K562 (cell line): ENCODE data around the gene NRCAM. TPM values are rescaled to one million over a fixed set of nuclear protein-coding genes. Genes with fewer than 3 reads are reported as not detected.
"Not testable (repeated sequence)": the region's sequence is repeated elsewhere in the genome, so short reads cannot be mapped to it uniquely, and the experiment has no call there.

Source experiments
- ATAC-seq: fragments of 200-7000 bp; cut with Tn5 transposase; 3 replicates; pipeline ENCODE4 v1.9.1; 2020; ENCODE audit warnings: moderate library complexity
- BruUV-seq: library from RNA; stranded (reverse); fragments of 400-500 nt; replicated peaks from 2 replicates; lab custom pipeline; 2021; lab: Mats Ljungman, UMichigan
- CTCF ChIA-PET: fragments of 300-600 bp; formaldehyde crosslinking; extraction: SDS; loops from one replicate; lab custom pipeline; 2021; ENCODE audit warnings: low intra/inter-chr PET ratio; lab: Yijun Ruan, JAX
- POLR2A ChIA-PET: fragments of 300-600, 350-650 bp; sonication (Branson Sonifier 250); formaldehyde crosslinking; extraction: SDS; loops from one replicate; lab custom pipeline; 2021; ENCODE audit warnings: antibody characterized with exemption, inconsistent platforms; lab: Yijun Ruan, JAX
- DNase-seq, 4 experiments: peaks; one replicate each; pipeline versions ENCODE4 v3.0.0 to v3.0.0-alpha.2; 2011 to 2018; ENCODE audit warnings: low spot score in 3 of 4, mixed read lengths in 3 of 4; ENCODE audit errors: extremely low read depth in 1 of 4
- FAIRE-seq: peaks from 2 replicates; lab custom pipeline; 2011; peaks lifted over from hg19 to GRCh38; lab: Jason Lieb, UNC
- H2AFZ ChIP-seq: 2 replicates; pipeline ENCODE4 v1.6.0; 2011; ENCODE audit warnings: low read depth, low read length, control low read depth, inconsistent platforms
- H3K27ac ChIP-seq: fragments of 200-600 bp; 3 replicates; pipeline ENCODE4 v1.8.0; 2011; ENCODE audit warnings: low read depth, mild to moderate bottlenecking, control low read depth, inconsistent platforms, low read length, moderate library complexity, mixed read lengths; ENCODE audit errors: extremely low read depth
- H3K27me3 ChIP-seq, 2 experiments: fragments of 300-600 bp in 1 of 2; 2 replicates in 1 of 2; 3 replicates in 1 of 2; pipeline versions ENCODE4 v1.6.0 to v1.8.0; 2011; ENCODE audit warnings: inconsistent platforms in 2 of 2, low read length in 2 of 2, mild to moderate bottlenecking in 1 of 2, mixed read lengths in 1 of 2, moderate library complexity in 1 of 2; ENCODE audit not compliant: control insufficient read depth in 2 of 2, insufficient read depth in 2 of 2
- H3K36me3 ChIP-seq: fragments of 300-600 bp; 3 replicates; pipeline ENCODE4 v1.8.0; 2011; ENCODE audit warnings: mild to moderate bottlenecking, low read length, inconsistent platforms; ENCODE audit not compliant: control insufficient read depth, insufficient read depth
- H3K4me1 ChIP-seq, 2 experiments: fragments of 200-600 bp in 1 of 2; replicated peaks in 1 of 2; 2 replicates in 1 of 2; 3 replicates in 1 of 2; pipeline versions ENCODE4 v1.5.1 to v1.8.0; 2011; ENCODE audit warnings: inconsistent platforms in 2 of 2, low read length in 2 of 2, mild to moderate bottlenecking in 1 of 2, mixed read lengths in 1 of 2, moderate library complexity in 1 of 2; ENCODE audit not compliant: control insufficient read depth in 2 of 2, insufficient read depth in 2 of 2
- H3K4me2 ChIP-seq: 2 replicates; pipeline ENCODE4 v1.6.1; 2011; ENCODE audit warnings: low read length, control low read depth, inconsistent platforms, mixed read lengths; ENCODE audit not compliant: insufficient read depth
- H3K4me3 ChIP-seq: fragments of 200-600 bp; sonication (generic), shearing (Covaris generic); 2 replicates; pipeline ENCODE4 v1.5.1; 2016; ENCODE audit warnings: control low read depth, inconsistent platforms
- H3K79me2 ChIP-seq: fragments of 200-600 bp; 3 replicates; pipeline ENCODE4 v1.8.0; 2011; ENCODE audit warnings: low read length, inconsistent platforms; ENCODE audit not compliant: control insufficient read depth, insufficient read depth
- H3K9ac ChIP-seq, 2 experiments: 2 replicates each; pipeline versions ENCODE4 v1.6.0 to v1.6.1; 2011; ENCODE audit warnings: low read depth in 2 of 2, low read length in 2 of 2, control low read depth in 1 of 2, inconsistent platforms in 1 of 2, mild to moderate bottlenecking in 1 of 2, mixed read lengths in 1 of 2; ENCODE audit not compliant: insufficient read depth in 1 of 2
- H3K9me1 ChIP-seq: one replicate; pipeline ENCODE4 v1.6.0; 2011; ENCODE audit warnings: inconsistent platforms, mild to moderate bottlenecking, low read length, moderate library complexity; ENCODE audit not compliant: control insufficient read depth, insufficient read depth
- H3K9me3 ChIP-seq: replicated peaks from 2 replicates; pipeline ENCODE4 v1.5.1; 2011; ENCODE audit warnings: low read depth, low read length, inconsistent platforms; ENCODE audit not compliant: control insufficient read depth, insufficient read depth
- H4K20me1 ChIP-seq: replicated peaks from 2 replicates; pipeline ENCODE4 v1.6.1; 2011; ENCODE audit warnings: low read length, inconsistent platforms, mixed read lengths; ENCODE audit not compliant: control insufficient read depth, insufficient read depth
- ARID1B ChIP-seq: fragments of 450-650 bp; IDR thresholded peaks from 2 replicates; pipeline ENCODE4 v1.6.1; 2016; ENCODE audit warnings: antibody characterized with exemption, mild to moderate bottlenecking, inconsistent platforms
- ATF7 ChIP-seq: fragments of 450-650 bp; IDR thresholded peaks from 2 replicates; pipeline ENCODE4 v1.7.1; 2014; ENCODE audit warnings: mild to moderate bottlenecking, moderate library complexity
- CBFA2T3 ChIP-seq: fragments of 450-650 bp; IDR thresholded peaks from 2 replicates; pipeline ENCODE4 v1.6.1; 2017
- CTBP1 ChIP-seq: fragments of 450-650 bp; IDR thresholded peaks from 2 replicates; pipeline ENCODE4 v1.6.1; 2016; ENCODE audit warnings: borderline replicate concordance
- DPF2 ChIP-seq: fragments of 450-650 bp; IDR thresholded peaks from 2 replicates; pipeline ENCODE4 v1.6.1; 2016
- ELF1 ChIP-seq: fragments of 200-800 bp; sonication (Bioruptor generic); IDR thresholded peaks from 2 replicates; pipeline ENCODE4 v1.6.1; 2016; ENCODE audit warnings: missing genetic modification characterization, missing compliant biosample characterization
- ESRRA ChIP-seq: fragments of 450-650 bp; IDR thresholded peaks from 2 replicates; pipeline ENCODE4 v1.6.1; 2014; ENCODE audit warnings: low read depth, mild to moderate bottlenecking, moderate library complexity, borderline replicate concordance
- FOSL1 ChIP-seq: fragments of 200-800 bp; sonication (Bioruptor generic); conservative IDR thresholded peaks from 2 replicates; pipeline ENCODE4 v1.6.1; 2016; ENCODE audit warnings: missing genetic modification characterization, missing compliant biosample characterization
- FOXA3 ChIP-seq, 2 experiments: fragments of 450-650 bp in 1 of 2; sonication (generic) in 1 of 2; formaldehyde crosslinking; IDR thresholded peaks in 1 of 2; conservative IDR thresholded peaks in 1 of 2; 2 replicates each; pipeline versions ENCODE4 v1.4.0 to v1.8.0; 2020 to 2022; ENCODE audit warnings: mild to moderate bottlenecking in 2 of 2, missing genetic modification reagents in 1 of 2
- HMG20B ChIP-seq: fragments of 250-450 bp; sonication (Bioruptor Pico); IDR thresholded peaks from 2 replicates; pipeline ENCODE4 v1.5.0; 2021; ENCODE audit warnings: mild to moderate bottlenecking
- LCOR ChIP-seq: sonication (generic); formaldehyde crosslinking; IDR thresholded peaks from 2 replicates; pipeline ENCODE4 v1.8.0; 2022; ENCODE audit warnings: mild to moderate bottlenecking, missing genetic modification reagents
- MAFG ChIP-seq: fragments of 450-650 bp; conservative IDR thresholded peaks from 2 replicates; pipeline ENCODE4 v1.6.1; 2016; ENCODE audit warnings: missing genetic modification characterization, missing compliant biosample characterization
- MEF2D ChIP-seq: conservative IDR thresholded peaks from 2 replicates; pipeline ENCODE4 v1.6.1; 2016; ENCODE audit warnings: low read depth, missing genetic modification characterization, missing compliant biosample characterization
- MEIS2 ChIP-seq: fragments of 450-650 bp; IDR thresholded peaks from 2 replicates; pipeline ENCODE4 v1.6.1; 2014; ENCODE audit warnings: mild to moderate bottlenecking; ENCODE audit not compliant: partially characterized antibody
- NFE2 ChIP-seq: IDR thresholded peaks from 2 replicates; pipeline ENCODE4 v1.6.1; 2014; ENCODE audit warnings: antibody characterized with exemption, low read depth
- SMARCA4 ChIP-seq: fragments of 450-650 bp; IDR thresholded peaks from 2 replicates; pipeline ENCODE4 v1.6.1; 2016
- SMARCC2 ChIP-seq: fragments of 450-650 bp; IDR thresholded peaks from 2 replicates; pipeline ENCODE4 v1.6.1; 2017; ENCODE audit warnings: antibody characterized with exemption, moderate library complexity, mild to moderate bottlenecking, low read depth
- SOX6 ChIP-seq: fragments of 450-650 bp; IDR thresholded peaks from 2 replicates; pipeline ENCODE4 v1.6.1; 2014; ENCODE audit warnings: mild to moderate bottlenecking
- SPI1 ChIP-seq: IDR thresholded peaks from 2 replicates; pipeline ENCODE4 v1.6.1; 2011; ENCODE audit warnings: low read depth, low read length, control low read depth, borderline replicate concordance
- TEAD1 ChIP-seq, 2 experiments: fragments of 450-650 bp in 1 of 2; sonication (generic) in 1 of 2; formaldehyde crosslinking; IDR thresholded peaks; 2 replicates each; pipeline versions ENCODE4 v1.4.0 to v1.8.0; 2020 to 2022; ENCODE audit warnings: mild to moderate bottlenecking in 2 of 2, missing genetic modification reagents in 1 of 2
- TRIM24 ChIP-seq, 2 experiments: fragments of 450-650 bp; IDR thresholded peaks; 2 replicates each; pipeline ENCODE4 v1.6.1; 2016
- ZEB2 ChIP-seq: fragments of 450-650 bp; IDR thresholded peaks from 2 replicates; pipeline ENCODE4 v1.6.1; 2016
- WGBS: fragments of 100-300 bp; shearing (Covaris generic); methylation state at CpG from one replicate; pipeline ENCODE4 v1.1.6; 2016; ENCODE audit warnings: low coverage, mixed read lengths; ENCODE audit not compliant: insufficient coverage; ENCODE audit errors: missing lambda C conversion rate; 5-methylcytosine and 5-hydroxymethylcytosine counted together
- in situ Hi-C: fragments of 300-500 bp; cut with MboI; formaldehyde crosslinking; loops from 4 replicates; pipeline ENCODE4 v1.15.0; 2018; ENCODE audit warnings: inconsistent platforms, mixed read lengths
- intact Hi-C: fragments of 100-400 bp; cut with micrococcal nuclease; formaldehyde crosslinking; loops from 2 replicates; pipeline ENCODE4 v1.14.2; 2022
- polyA plus RNA-seq, 8 experiments: library from polyadenylated mRNA; depleted of rRNA in 4 of 8; stranded (reverse) in 5 of 8; unstranded in 3 of 8; fragments of >200 nt; fragmentation: Nextera tagmentation in 2 of 8; fragmentation: Illumina TruSeq in 1 of 8; extraction: Ambion mirVana in 2 of 8; extraction: Trizol in 1 of 8; gene quantifications; 2 replicates each; pipeline versions ENCODE4 v1.2.1 to v1.2.3, GENCODE V29; 2011 to 2014; ENCODE audit warnings: inconsistent platforms in 1 of 8, missing spikeins in 1 of 8
- total RNA-seq, 7 experiments: library from RNA; depleted of rRNA in 6 of 7; stranded (reverse); fragments of >200 nt in 6 of 7; fragmentation: Illumina TruSeq in 2 of 7; extraction: Trizol in 2 of 7; gene quantifications; 2 replicates each; pipeline versions ENCODE4 v1.2.1 to v1.2.3, GENCODE V29; 2011 to 2021; ENCODE audit warnings: low replicate concordance in 1 of 7
- TF ChIP-seq, protein P1 (sequence below): fragments of 200-800 bp; sonication (Bioruptor generic); IDR thresholded peaks from 2 replicates; pipeline ENCODE4 v1.6.1; 2017; ENCODE audit warnings: missing genetic modification characterization, missing compliant biosample characterization
- TF ChIP-seq, protein P2 (sequence below), 2 experiments: fragments of 450-650 bp in 1 of 2; sonication (generic) in 1 of 2; formaldehyde crosslinking in 1 of 2; IDR thresholded peaks in 1 of 2; conservative IDR thresholded peaks in 1 of 2; 2 replicates each; pipeline versions ENCODE4 v1.6.1 to v1.8.1; 2016 to 2023; ENCODE audit warnings: mild to moderate bottlenecking in 2 of 2, moderate library complexity in 2 of 2, inconsistent platforms in 1 of 2, missing genetic modification reagents in 1 of 2

NRCAM gene
- total and polyA plus RNA-seq, 9 of the 15 experiments (the other 6 are each of a cell fraction or from before 2014, with no cell fraction given), result 0.03 to 0.54 (median 0.12) TPM; not detected in 1

DNA sequence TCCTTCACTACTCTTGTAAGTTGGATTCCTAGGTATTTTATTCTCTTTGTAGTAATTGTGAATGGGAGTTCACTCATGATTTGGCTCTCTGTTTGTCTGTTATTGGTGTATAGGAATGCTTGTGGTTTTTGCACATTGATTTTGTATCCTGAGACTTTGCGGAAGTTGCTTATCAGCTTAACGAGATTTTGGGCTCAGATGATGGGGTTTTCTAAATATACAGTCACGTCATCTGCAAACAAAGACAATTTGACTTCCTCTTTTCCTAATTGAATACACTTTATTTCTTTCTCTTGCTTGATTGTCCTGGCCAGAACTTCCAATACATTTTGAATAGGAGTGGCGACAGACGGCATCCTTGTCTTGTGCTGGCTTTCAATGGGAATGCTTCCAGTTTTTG lies 181.8 kb downstream of the NRCAM start:
- H3K9me1 ChIP-seq, intact Hi-C loops, BruUV-seq, H3K4me1 ChIP-seq, H3K27ac ChIP-seq, DNase-seq, POLR2A ChIA-PET, H3K9me3 ChIP-seq, H3K27me3 ChIP-seq, ATAC-seq, H3K36me3 ChIP-seq, H2AFZ ChIP-seq, in situ Hi-C loops, FAIRE-seq, CTCF ChIA-PET, H3K4me2 ChIP-seq, H4K20me1 ChIP-seq, H3K79me2 ChIP-seq, H3K4me3 ChIP-seq, H3K9ac ChIP-seq: not testable (repeated sequence)
- WGBS, result 10% methylated on average over 5 of the region's 5 CpGs
- TF ChIP-seq HMG20B (CRISPR knock-in tag) (0 out of 2 replicates have a peak, but pooled peaks have one; percentile 56), DPF2 (peak; percentile 60; the same call in 1 of the 2 replicates), ELF1 (tag) (peak; percentile 42; the same call in 1 of the 2 replicates), LCOR (peak; percentile 53; the same call in 1 of the 2 replicates), SPI1 (peak; percentile 88), FOXA3 (CRISPR knock-in tag; conservative IDR thresholded peaks at IDR 0.05 in 1 of 2, IDR thresholded peaks at IDR 0.05 in 1 of 2) (peak in 1 of 2 experiments; percentile 97; a peak in 2 of 4 replicates), FOSL1 (tag) (0 out of 2 replicates have a peak, but pooled peaks have one; percentile 21), TRIM24 (IDR thresholded peaks at IDR 0.05) (peak in 1 of 2 experiments; percentile 43; a peak in 1 of 4 replicates), SOX6 (peak; percentile 94), NFE2 (peak; percentile 35; the same call in 1 of the 2 replicates), ATF7 (peak; percentile 93), ZEB2 (0 out of 2 replicates have a peak, but pooled peaks have one; percentile 15), MEF2D (tag) (peak; percentile 78), MEIS2 (peak; percentile 17), SMARCC2 (peak; percentile 78; the same call in 1 of the 2 replicates), MAFG (tag) (0 out of 2 replicates have a peak, but pooled peaks have one; percentile 8), ARID1B (peak; percentile 79), CTBP1 (peak; percentile 57; the same call in 1 of the 2 replicates), TEAD1 (CRISPR knock-in tag; IDR thresholded peaks at IDR 0.05) (peak in 1 of 2 experiments; percentile 78; a peak in 1 of 4 replicates), CBFA2T3 (0 out of 2 replicates have a peak, but pooled peaks have one; percentile 6), ESRRA (peak; percentile 82; the same call in 1 of the 2 replicates), SMARCA4 (peak; percentile 81)
- TF ChIP-seq, protein P1, sequence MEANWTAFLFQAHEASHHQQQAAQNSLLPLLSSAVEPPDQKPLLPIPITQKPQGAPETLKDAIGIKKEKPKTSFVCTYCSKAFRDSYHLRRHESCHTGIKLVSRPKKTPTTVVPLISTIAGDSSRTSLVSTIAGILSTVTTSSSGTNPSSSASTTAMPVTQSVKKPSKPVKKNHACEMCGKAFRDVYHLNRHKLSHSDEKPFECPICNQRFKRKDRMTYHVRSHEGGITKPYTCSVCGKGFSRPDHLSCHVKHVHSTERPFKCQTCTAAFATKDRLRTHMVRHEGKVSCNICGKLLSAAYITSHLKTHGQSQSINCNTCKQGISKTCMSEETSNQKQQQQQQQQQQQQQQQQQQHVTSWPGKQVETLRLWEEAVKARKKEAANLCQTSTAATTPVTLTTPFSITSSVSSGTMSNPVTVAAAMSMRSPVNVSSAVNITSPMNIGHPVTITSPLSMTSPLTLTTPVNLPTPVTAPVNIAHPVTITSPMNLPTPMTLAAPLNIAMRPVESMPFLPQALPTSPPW (CRISPR knock-in tag), result peak; percentile 22; the same call in 1 of the 2 replicates
- TF ChIP-seq, protein P2, sequence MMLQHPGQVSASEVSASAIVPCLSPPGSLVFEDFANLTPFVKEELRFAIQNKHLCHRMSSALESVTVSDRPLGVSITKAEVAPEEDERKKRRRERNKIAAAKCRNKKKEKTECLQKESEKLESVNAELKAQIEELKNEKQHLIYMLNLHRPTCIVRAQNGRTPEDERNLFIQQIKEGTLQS (IDR thresholded peaks at IDR 0.05), result peak; percentile 56; the same call in 1 of the 2 replicates
- TF ChIP-seq, protein P2 (CRISPR knock-in tag; conservative IDR thresholded peaks at IDR 0.05), result not testable (repeated sequence)
